GM12878 (cell line): ENCODE data around the gene C1QBP.

ENCODE experiments used
- ATF3 ChIP-seq: IDR thresholded peaks from 2 replicates; pipeline ENCODE4 v1.6.1; 2011; ENCODE audit warnings: low read depth, mild to moderate bottlenecking, low read length, moderate library complexity, borderline replicate concordance; ENCODE audit errors: extremely low read depth
- CBX3 ChIP-seq: fragments of 200-600 bp; sonication (generic); IDR thresholded peaks from 2 replicates; pipeline ENCODE4 v1.6.1; 2016; ENCODE audit warnings: low read depth, borderline replicate concordance
- GABPA ChIP-seq: IDR thresholded peaks from 2 replicates; pipeline ENCODE4 v1.6.1; 2014; ENCODE audit warnings: antibody characterized with exemption, low read depth, mild to moderate bottlenecking, inconsistent platforms
- SMC3 ChIP-seq: IDR thresholded peaks from 2 replicates; pipeline ENCODE4 v1.6.1; 2011; ENCODE audit warnings: low read length, improper control_type of control experiment, borderline replicate concordance
- SUZ12 ChIP-seq: fragments of 200-600 bp; sonication (generic); IDR thresholded peaks from one replicate; pipeline ENCODE4 v1.6.1; 2018; ENCODE audit warnings: antibody characterized with exemption, mild to moderate bottlenecking; ENCODE audit not compliant: unreplicated experiment
- ZNF384 ChIP-seq: IDR thresholded peaks from 2 replicates; pipeline ENCODE4 v1.6.1; 2012; ENCODE audit warnings: low read depth, mild to moderate bottlenecking, low read length, improper control_type of control experiment, borderline replicate concordance
- ZZZ3 ChIP-seq: IDR thresholded peaks from 2 replicates; pipeline ENCODE4 v1.6.1; 2011; ENCODE audit warnings: low read depth; ENCODE audit not compliant: control insufficient read depth, insufficient read length
- TF ChIP-seq, protein P1 (sequence below), 3 experiments: IDR thresholded peaks in 2 of 3; conservative IDR thresholded peaks in 1 of 3; 2 replicates each; pipeline ENCODE4 v1.5.1; 2011; ENCODE audit warnings: low read depth in 3 of 3, low read length in 3 of 3, mild to moderate bottlenecking in 3 of 3, control low read depth in 2 of 3, moderate library complexity in 2 of 3, inconsistent platforms in 1 of 3, mixed read lengths in 1 of 3; ENCODE audit not compliant: control insufficient read depth in 2 of 3, insufficient read depth in 1 of 3; ENCODE audit errors: extremely low read depth in 1 of 3

- no peak for TF ChIP-seq SMC3
- no peak for TF ChIP-seq CBX3
- TF ChIP-seq, protein P1, sequence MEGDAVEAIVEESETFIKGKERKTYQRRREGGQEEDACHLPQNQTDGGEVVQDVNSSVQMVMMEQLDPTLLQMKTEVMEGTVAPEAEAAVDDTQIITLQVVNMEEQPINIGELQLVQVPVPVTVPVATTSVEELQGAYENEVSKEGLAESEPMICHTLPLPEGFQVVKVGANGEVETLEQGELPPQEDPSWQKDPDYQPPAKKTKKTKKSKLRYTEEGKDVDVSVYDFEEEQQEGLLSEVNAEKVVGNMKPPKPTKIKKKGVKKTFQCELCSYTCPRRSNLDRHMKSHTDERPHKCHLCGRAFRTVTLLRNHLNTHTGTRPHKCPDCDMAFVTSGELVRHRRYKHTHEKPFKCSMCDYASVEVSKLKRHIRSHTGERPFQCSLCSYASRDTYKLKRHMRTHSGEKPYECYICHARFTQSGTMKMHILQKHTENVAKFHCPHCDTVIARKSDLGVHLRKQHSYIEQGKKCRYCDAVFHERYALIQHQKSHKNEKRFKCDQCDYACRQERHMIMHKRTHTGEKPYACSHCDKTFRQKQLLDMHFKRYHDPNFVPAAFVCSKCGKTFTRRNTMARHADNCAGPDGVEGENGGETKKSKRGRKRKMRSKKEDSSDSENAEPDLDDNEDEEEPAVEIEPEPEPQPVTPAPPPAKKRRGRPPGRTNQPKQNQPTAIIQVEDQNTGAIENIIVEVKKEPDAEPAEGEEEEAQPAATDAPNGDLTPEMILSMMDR (IDR thresholded peaks at IDR 0.05 in 2 of 3, conservative IDR thresholded peaks at IDR 0.05 in 1 of 3; ENCODE audit: control insufficient read depth in 2 of 3, extremely low read depth in 1 of 3, insufficient read depth in 1 of 3, low read depth in 3 of 3, low read length in 3 of 3), result no peak
- no peak for TF ChIP-seq ZNF384
- no peak for TF ChIP-seq ATF3
- TF ChIP-seq GABPA, result no peak
- no peak for TF ChIP-seq ZZZ3
- no peak for TF ChIP-seq SUZ12
These were observed 450 bp upstream of the C1QBP start for GRCh38 chr17:5439446-5439764.
